ENCODE results near the gene CPED1. TPM values are rescaled to one million over a fixed set of nuclear protein-coding genes. Genes with fewer than 3 reads are reported as not detected.

Gene CPED1
- total and polyA plus RNA-seq, 7 donors: 1.2 to 120 (median 79.6) TPM

GRCh38 chr7:120950539-120951308 is 37.8 kb upstream of the CPED1 start, which contains the start of gene ING3:
Gene ING3, plus strand, starts transcription at chr7:120950777. Its CDS starts 120 bp downstream, at chr7:120950897.
- TF ChIP-seq, protein P1, sequence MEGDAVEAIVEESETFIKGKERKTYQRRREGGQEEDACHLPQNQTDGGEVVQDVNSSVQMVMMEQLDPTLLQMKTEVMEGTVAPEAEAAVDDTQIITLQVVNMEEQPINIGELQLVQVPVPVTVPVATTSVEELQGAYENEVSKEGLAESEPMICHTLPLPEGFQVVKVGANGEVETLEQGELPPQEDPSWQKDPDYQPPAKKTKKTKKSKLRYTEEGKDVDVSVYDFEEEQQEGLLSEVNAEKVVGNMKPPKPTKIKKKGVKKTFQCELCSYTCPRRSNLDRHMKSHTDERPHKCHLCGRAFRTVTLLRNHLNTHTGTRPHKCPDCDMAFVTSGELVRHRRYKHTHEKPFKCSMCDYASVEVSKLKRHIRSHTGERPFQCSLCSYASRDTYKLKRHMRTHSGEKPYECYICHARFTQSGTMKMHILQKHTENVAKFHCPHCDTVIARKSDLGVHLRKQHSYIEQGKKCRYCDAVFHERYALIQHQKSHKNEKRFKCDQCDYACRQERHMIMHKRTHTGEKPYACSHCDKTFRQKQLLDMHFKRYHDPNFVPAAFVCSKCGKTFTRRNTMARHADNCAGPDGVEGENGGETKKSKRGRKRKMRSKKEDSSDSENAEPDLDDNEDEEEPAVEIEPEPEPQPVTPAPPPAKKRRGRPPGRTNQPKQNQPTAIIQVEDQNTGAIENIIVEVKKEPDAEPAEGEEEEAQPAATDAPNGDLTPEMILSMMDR (IDR thresholded peaks at IDR 0.05): no peak
- peak in 1 of 4 donors; percentile 56 for TF ChIP-seq EP300 (IDR thresholded peaks at IDR 0.05)
- TF ChIP-seq POLR2A (IDR thresholded peaks at IDR 0.05): no peak
- TF ChIP-seq POLR2AphosphoS5 (IDR thresholded peaks at IDR 0.05): peak; percentile 23 to 79 (median 49)
- DNase-seq: peak; percentile 99
- Histone ChIP-seq H3K27me3 (no peaks in the 10 kb centered on the region), H3K4me3 (peak within 1 kb of the TSS; percentile 64 to 73 (median 68)), H3K27ac (peak within 1 kb of the TSS; percentile 94 to 96 (median 96)), H3K4me1 (peaks cover 0 to 34% (median 10%) of the 10 kb centered on the region in 4 donors), H3K36me3 (peaks cover 0 to 24% (median 6%) of the 10 kb centered on the region in 4 donors), H3K9me3 (no peaks in the 10 kb centered on the region)
- intact Hi-C loops (cut with DNase I): loop anchor here (2.0 to 5.0 kb wide), 3 partner anchors 38 to 143 kb away; partner anchors contain the start of genes CPED1 and TSPAN12
- WGBS, 2 donors: 0% methylated on average over 71 of the region's 71 CpGs

- no peaks in the 10 kb centered on the region for H3K9me3 ChIP-seq
- WGBS, 2 donors: 2 to 13% methylated on average over 8 of the region's 8 CpGs
- H3K36me3 ChIP-seq: peaks cover 0 to 30% (median 11%) of the 10 kb centered on the region in 4 donors
- intact Hi-C loops (cut with DNase I): loop anchor here (2.0 to 5.0 kb wide), 3 partner anchors 37 to 144 kb away; partner anchors contain the start of genes CPED1 and TSPAN12
- DNase-seq: no peak
- H3K4me1 ChIP-seq: peaks cover 0 to 29% (median 10%) of the 10 kb centered on the region in 4 donors
- TF ChIP-seq, protein P1 (IDR thresholded peaks at IDR 0.05): no peak
- TF ChIP-seq EP300 (IDR thresholded peaks at IDR 0.05) (no peak), POLR2AphosphoS5 (IDR thresholded peaks at IDR 0.05) (no peak), POLR2A (IDR thresholded peaks at IDR 0.05) (no peak)
- H3K27me3 ChIP-seq: no peaks in the 10 kb centered on the region
- peak overlapping the region; percentile 94 to 96 (median 96) for H3K27ac ChIP-seq
- peak overlapping the region; percentile 64 to 73 (median 68) for H3K4me3 ChIP-seq
These were observed 37.2 kb upstream of the CPED1 start for GRCh38 chr7:120951309-120951699.

DNA sequence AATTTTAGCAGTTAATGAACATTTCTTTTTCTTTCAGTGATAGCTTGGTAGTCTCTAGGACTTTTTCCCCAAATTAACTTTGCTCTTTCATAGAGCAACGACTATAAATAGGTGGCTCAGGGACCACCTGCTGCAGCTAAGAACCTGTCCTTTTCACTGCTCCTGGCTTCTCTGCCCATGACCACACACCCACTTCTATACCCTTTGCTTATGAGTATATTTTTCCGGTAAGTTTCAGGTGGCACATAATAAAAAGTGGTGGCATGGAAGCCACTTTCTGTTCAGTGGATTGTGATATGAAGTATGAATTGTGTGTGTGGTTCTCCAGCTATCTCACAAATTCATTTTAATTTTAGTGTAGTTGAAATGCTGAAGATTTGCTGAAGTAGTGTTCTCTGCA is 36.7 kb upstream of the CPED1 start:
- WGBS, 2 donors: 21 to 50% methylated on average over 2 of the region's 2 CpGs
- H3K4me3 ChIP-seq: peak overlapping the region in 3 of 4 donors; percentile 64 to 73 (median 66)
- no peaks in the 10 kb centered on the region for H3K27me3 ChIP-seq
- TF ChIP-seq, protein P1 (IDR thresholded peaks at IDR 0.05): no peak
- TF ChIP-seq POLR2A (IDR thresholded peaks at IDR 0.05) (no peak), POLR2AphosphoS5 (IDR thresholded peaks at IDR 0.05) (no peak), EP300 (IDR thresholded peaks at IDR 0.05) (no peak)
- H3K9me3 ChIP-seq: no peaks in the 10 kb centered on the region
- DNase-seq: no peak
- H3K4me1 ChIP-seq: peaks cover 0 to 29% (median 10%) of the 10 kb centered on the region in 4 donors
- peaks cover 0 to 35% (median 11%) of the 10 kb centered on the region in 4 donors for H3K36me3 ChIP-seq
- intact Hi-C loops (cut with DNase I): loop anchor here (2.0 to 5.0 kb wide), 3 partner anchors 37 to 145 kb away; partner anchors contain the start of genes CPED1 and TSPAN12
- peak overlapping the region in 3 of 4 donors; percentile 95 to 96 (median 96) for H3K27ac ChIP-seq

DNA sequence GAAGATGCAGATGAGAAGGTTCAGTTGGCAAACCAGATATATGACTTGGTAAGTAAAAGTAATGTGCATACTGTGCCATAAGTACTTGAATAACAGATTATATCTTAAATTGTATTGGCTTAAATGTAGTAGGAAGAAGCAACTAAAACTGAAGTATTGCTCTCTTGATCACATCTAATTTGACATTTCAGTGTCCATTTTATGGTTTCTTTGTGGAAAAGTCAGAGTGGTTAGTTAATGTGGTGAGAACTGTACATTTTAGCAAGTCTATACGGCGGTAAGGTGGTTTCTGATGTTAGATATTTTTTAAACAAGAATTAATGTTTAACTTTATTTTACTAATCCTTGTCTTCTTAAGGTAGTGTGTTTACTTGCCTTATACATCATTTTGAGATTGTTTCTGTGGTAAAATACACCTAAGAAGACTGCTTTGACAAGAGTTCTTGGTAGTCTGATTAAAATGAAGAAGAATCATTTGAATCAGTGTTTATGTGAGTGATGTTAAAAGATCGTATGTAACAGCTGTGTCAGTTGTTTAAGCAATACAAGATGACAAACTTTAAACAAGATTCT is 32.8 kb upstream of the CPED1 start:
- Histone ChIP-seq H3K4me1 (peaks cover 0 to 19% (median 7%) of the 10 kb centered on the region in 4 donors), H3K36me3 (peaks cover 0 to 51% (median 17%) of the 10 kb centered on the region in 4 donors), H3K27me3 (no peaks in the 10 kb centered on the region), H3K27ac (no peak overlapping the region), H3K4me3 (no peak overlapping the region), H3K9me3 (no peaks in the 10 kb centered on the region)
- intact Hi-C loops (cut with DNase I): no loop called here
- DNase-seq: no peak
- TF ChIP-seq, protein P1 (IDR thresholded peaks at IDR 0.05): no peak
- no peak for TF ChIP-seq POLR2A (IDR thresholded peaks at IDR 0.05)
- TF ChIP-seq POLR2AphosphoS5 (IDR thresholded peaks at IDR 0.05): no peak
- TF ChIP-seq EP300 (IDR thresholded peaks at IDR 0.05): no peak
- 75 to 77% methylated on average over 3 of the region's 3 CpGs for WGBS, 2 donors
